H1 (cell line): ENCODE results near the gene ODF2L. TPM values are rescaled to one million over a fixed set of nuclear protein-coding genes. Genes with fewer than 3 reads are reported as not detected.

Source experiments
- CTCF ChIA-PET: fragments of 300-600 bp; sonication (Branson Sonifier 250); formaldehyde crosslinking; loops from one replicate; lab custom pipeline; 2021; ENCODE audit not compliant: partially characterized antibody; lab: Charles Lee
- POLR2A ChIA-PET: fragments of 300-600 bp; sonication (Branson Sonifier 250); formaldehyde crosslinking; loops from one replicate; lab custom pipeline; 2021; ENCODE audit warnings: inconsistent platforms; ENCODE audit not compliant: partially characterized antibody; lab: Charles Lee
- DNase-seq, 2 experiments: peaks; one replicate each; pipeline versions ENCODE4 v3.0.0 to v3.0.0-alpha.2; 2010 to 2022; ENCODE audit warnings: low spot score in 2 of 2, low read depth in 1 of 2, mixed read lengths in 1 of 2
- FAIRE-seq: peaks from 2 replicates; lab custom pipeline; 2011; peaks lifted over from hg19 to GRCh38; lab: Jason Lieb, UNC
- H2AFZ ChIP-seq: 2 replicates; pipeline ENCODE4 v1.8.1; 2012; ENCODE audit warnings: low read length, inconsistent platforms
- H2AK5ac ChIP-seq: 2 replicates; pipeline ENCODE4 v1.6.1; 2013; ENCODE audit warnings: low read depth, low read length
- H2BK120ac ChIP-seq: replicated peaks from 2 replicates; pipeline ENCODE3; 2013; ENCODE audit warnings: low read depth, low read length, inconsistent platforms
- H2BK12ac ChIP-seq: 2 replicates; pipeline ENCODE4 v1.6.1; 2013; ENCODE audit warnings: low read depth, low read length
- H2BK15ac ChIP-seq: 2 replicates; pipeline ENCODE4 v1.6.1; 2013; ENCODE audit warnings: low read length
- H2BK20ac ChIP-seq: 2 replicates; pipeline ENCODE4 v1.6.1; 2013; ENCODE audit warnings: low read length
- H2BK5ac ChIP-seq: 2 replicates; pipeline ENCODE4 v1.6.1; 2013; ENCODE audit warnings: low read depth, low read length
- H3K14ac ChIP-seq: 2 replicates; pipeline ENCODE4 v1.6.1; 2013; ENCODE audit warnings: inconsistent platforms; ENCODE audit not compliant: insufficient read length
- H3K18ac ChIP-seq: 2 replicates; pipeline ENCODE4 v1.6.1; 2013; ENCODE audit warnings: low read length; ENCODE audit errors: extremely low read depth
- H3K23ac ChIP-seq: 2 replicates; pipeline ENCODE4 v1.6.1; 2013; ENCODE audit warnings: inconsistent platforms; ENCODE audit not compliant: insufficient read length
- H3K23me2 ChIP-seq: 2 replicates; pipeline ENCODE4 v1.6.1; 2013; ENCODE audit warnings: low read depth, low read length
- H3K27ac ChIP-seq: 2 replicates; pipeline ENCODE4 v1.6.1; 2011; ENCODE audit warnings: low read depth, low read length, inconsistent platforms
- H3K27me3 ChIP-seq, 4 experiments: replicated peaks in 1 of 4; 1 replicate in 1 of 4; 2 replicates in 3 of 4; pipeline versions ENCODE4 v1.6.1 to v1.8.1; 2011 to 2013; ENCODE audit warnings: low read length in 3 of 4, mild to moderate bottlenecking in 3 of 4, inconsistent platforms in 2 of 4, mixed read lengths in 2 of 4, moderate library complexity in 1 of 4; ENCODE audit not compliant: control insufficient read depth in 3 of 4, insufficient read depth in 3 of 4; ENCODE audit errors: extremely low read depth in 1 of 4
- H3K36me3 ChIP-seq, 4 experiments: 2 replicates each; pipeline versions ENCODE4 v1.6.1 to v1.8.1; 2011 to 2013; ENCODE audit warnings: mild to moderate bottlenecking in 4 of 4, low read length in 3 of 4, moderate library complexity in 2 of 4, control low read depth in 1 of 4, inconsistent platforms in 1 of 4; ENCODE audit not compliant: insufficient read depth in 4 of 4, control insufficient read depth in 2 of 4
- H3K4ac ChIP-seq: replicated peaks from 2 replicates; pipeline ENCODE3; 2013; ENCODE audit warnings: low read length, low read depth, mixed read lengths, inconsistent platforms; ENCODE audit not compliant: insufficient read length
- H3K4me1 ChIP-seq, 4 experiments: replicated peaks in 1 of 4; 1 replicate in 1 of 4; 2 replicates in 3 of 4; pipeline versions ENCODE4 v1.6.1 to v1.8.1; 2011 to 2013; ENCODE audit warnings: low read length in 3 of 4, inconsistent platforms in 2 of 4, mixed read lengths in 1 of 4; ENCODE audit not compliant: insufficient read depth in 4 of 4, control insufficient read depth in 3 of 4
- H3K4me2 ChIP-seq, 2 experiments: 2 replicates each; pipeline versions ENCODE4 v1.6.1 to v1.8.1; 2011 to 2013; ENCODE audit warnings: low read depth in 2 of 2, low read length in 2 of 2, control low read depth in 1 of 2, inconsistent platforms in 1 of 2, mild to moderate bottlenecking in 1 of 2; ENCODE audit not compliant: insufficient read depth in 1 of 2
- H3K4me3 ChIP-seq, 4 experiments: fragments of 200-600, 300-600 bp in 1 of 4; sonication (generic), shearing (Covaris generic), sonication (Bioruptor Twin) in 1 of 4; 2 replicates each; pipeline versions ENCODE4 v1.5.1 to v1.8.1; 2011 to 2016; ENCODE audit warnings: low read length in 4 of 4, low read depth in 3 of 4, control low read depth in 2 of 4, inconsistent platforms in 2 of 4, mild to moderate bottlenecking in 2 of 4, mixed read lengths in 1 of 4, moderate library complexity in 1 of 4; ENCODE audit not compliant: insufficient read depth in 2 of 4; ENCODE audit errors: extremely low read depth in 1 of 4
- H3K56ac ChIP-seq: replicated peaks from 2 replicates; pipeline ENCODE3; 2013; ENCODE audit warnings: low read depth, mild to moderate bottlenecking, mixed read lengths, low read length, inconsistent platforms; ENCODE audit not compliant: insufficient read length
- H3K79me1 ChIP-seq: 2 replicates; pipeline ENCODE4 v1.6.1; 2013; ENCODE audit warnings: low read depth, low read length, control low read depth
- H3K79me2 ChIP-seq, 2 experiments: 2 replicates each; pipeline versions ENCODE4 v1.6.1 to v1.8.1; 2012 to 2013; ENCODE audit warnings: low read length in 2 of 2, mild to moderate bottlenecking in 2 of 2, inconsistent platforms in 1 of 2; ENCODE audit not compliant: insufficient read depth in 2 of 2, control insufficient read depth in 1 of 2
- H3K9ac ChIP-seq, 4 experiments: replicated peaks in 1 of 4; 1 replicate in 1 of 4; 2 replicates in 3 of 4; pipeline versions ENCODE4 v1.6.1 to v1.8.1; 2011 to 2013; ENCODE audit warnings: low read depth in 3 of 4, low read length in 3 of 4, control low read depth in 2 of 4, mild to moderate bottlenecking in 2 of 4, moderate library complexity in 2 of 4, inconsistent platforms in 1 of 4; ENCODE audit errors: extremely low read depth in 1 of 4
- H3K9me3 ChIP-seq, 2 experiments: 2 replicates each; pipeline versions ENCODE4 v1.6.1 to v1.8.1; 2012 to 2013; ENCODE audit warnings: mild to moderate bottlenecking in 2 of 2, moderate library complexity in 2 of 2, control low read depth in 1 of 2, inconsistent platforms in 1 of 2, low read depth in 1 of 2, low read length in 1 of 2, mixed read lengths in 1 of 2; ENCODE audit not compliant: insufficient read depth in 2 of 2
- H4K20me1 ChIP-seq, 2 experiments: replicated peaks in 1 of 2; 2 replicates each; pipeline versions ENCODE3 to v1.8.1; 2011 to 2013; ENCODE audit warnings: inconsistent platforms in 2 of 2, low read length in 2 of 2, mild to moderate bottlenecking in 1 of 2; ENCODE audit not compliant: insufficient read depth in 2 of 2, control insufficient read depth in 1 of 2
- H4K5ac ChIP-seq: 2 replicates; pipeline ENCODE4 v1.6.1; 2013; ENCODE audit warnings: low read length, low read depth, mixed read lengths, inconsistent platforms; ENCODE audit not compliant: insufficient read length
- H4K8ac ChIP-seq: 2 replicates; pipeline ENCODE4 v1.8.0; 2013; ENCODE audit warnings: mild to moderate bottlenecking, moderate library complexity, low read length, inconsistent platforms; ENCODE audit not compliant: insufficient read depth; ENCODE audit errors: extremely low read depth
- H4K91ac ChIP-seq: replicated peaks from 2 replicates; pipeline ENCODE3; 2013; ENCODE audit warnings: low read length, mixed read lengths, inconsistent platforms; ENCODE audit not compliant: insufficient read length
- WGBS, 2 experiments: shearing (Covaris generic) in 1 of 2; methylation state at CpG; one replicate each; pipeline versions ENCODE4 v1.1.6 to v1.1.7; 2013 to 2015; ENCODE audit warnings: low lambda C conversion rate in 2 of 2, mixed read lengths in 2 of 2, inconsistent platforms in 1 of 2, low coverage in 1 of 2, missing lambda C conversion rate in 1 of 2; ENCODE audit not compliant: insufficient replicate concordance in 2 of 2, insufficient coverage in 1 of 2, insufficient read length in 1 of 2; ENCODE audit errors: extremely low coverage in 1 of 2, missing lambda C conversion rate in 1 of 2; 5-methylcytosine and 5-hydroxymethylcytosine counted together
- polyA plus RNA-seq, 7 experiments: library from polyadenylated mRNA; depleted of rRNA in 3 of 7; stranded (reverse) in 5 of 7; unstranded in 2 of 7; fragments of >200 nt in 5 of 7; fragments of 200-250 nt in 2 of 7; gene quantifications; 1 replicate in 5 of 7; 2 replicates in 1 of 7; 4 replicates in 1 of 7; pipeline versions ENCODE4 v1.2.1 to v1.2.3, GENCODE V29; 2011 to 2013; ENCODE audit warnings: missing spikeins in 2 of 7, mixed read lengths in 2 of 7
- total RNA-seq: library from RNA; stranded (reverse); fragmentation: NEBNext Ultra II Directional; extraction: Animal tissue kit (Norgen Biotek cat#: 25700); gene quantifications from 2 replicates; pipeline ENCODE4 v1.2.1, GENCODE V29; 2021

The ODF2L gene
- total and polyA plus RNA-seq, 2 of the 8 experiments (the other 6 are each of a cell fraction or from before 2014, with no cell fraction given) = 3.2 to 27.1 TPM

GRCh38 chr1:86352086-86352485, 44.0 kb downstream of the ODF2L start:
- H3K23ac ChIP-seq = no peak overlapping the region
- H3K4me2 ChIP-seq = no peak overlapping the region
- WGBS, 2 experiments = 89% methylated on average over 1 of the region's 1 CpG; no CpG with 5 or more reads in 1 of the 2 experiments
- DNase-seq (no peak), FAIRE-seq (no peak)
- no peak overlapping the region for H2AFZ ChIP-seq
- no peak overlapping the region for H2BK120ac ChIP-seq
- no peak overlapping the region for H4K5ac ChIP-seq
- H4K91ac ChIP-seq = no peak overlapping the region
- no peak overlapping the region for H2BK5ac ChIP-seq
- H3K4me3 ChIP-seq = no peak overlapping the region
- H3K36me3 ChIP-seq = peaks cover 0 to 20% (median 3%) of the 10 kb centered on the region in 4 experiments; a peak in 3 of 8 replicates
- H3K4me1 ChIP-seq = no peaks in the 10 kb centered on the region
- no peak overlapping the region for H2BK15ac ChIP-seq
- H3K56ac ChIP-seq = no peak overlapping the region
- no peak overlapping the region for H3K18ac ChIP-seq
- no peak overlapping the region for H3K9ac ChIP-seq
- H3K23me2 ChIP-seq = no peaks in the 10 kb centered on the region
- no peaks in the 10 kb centered on the region for H4K20me1 ChIP-seq
- CTCF ChIA-PET = no interaction called here
- H3K79me1 ChIP-seq = no peaks in the 10 kb centered on the region
- POLR2A ChIA-PET = no interaction called here
- H3K79me2 ChIP-seq = no peaks in the 10 kb centered on the region
- H3K14ac ChIP-seq = no peak overlapping the region
- H2AK5ac ChIP-seq = no peak overlapping the region
- H3K27me3 ChIP-seq = no peaks in the 10 kb centered on the region
- H2BK12ac ChIP-seq = no peak overlapping the region
- no peak overlapping the region for H3K4ac ChIP-seq
- H3K27ac ChIP-seq = no peak overlapping the region
- H2BK20ac ChIP-seq = no peak overlapping the region
- no peak overlapping the region for H4K8ac ChIP-seq
- H3K9me3 ChIP-seq = no peaks in the 10 kb centered on the region
